Measurements from ENCODE around the gene MAD2L2.

- TF ChIP-seq CTCF (IDR thresholded peaks at IDR 0.05): no peak
- no peak for TF ChIP-seq POLR2A (IDR thresholded peaks at IDR 0.05)
- TF ChIP-seq EP300 (IDR thresholded peaks at IDR 0.05): no peak
These were observed 41.6 kb downstream of the MAD2L2 start for GRCh38 chr1:11639372-11639771.

Measured in ovary (tissue), 3 donors.